GM12878 (cell line): ENCODE measurements around the gene SYT4.

Source experiments
- ASH2L ChIP-seq: fragments of 300-600, 200-600 bp; sonication (generic); IDR thresholded peaks from 2 replicates; pipeline ENCODE4 v1.6.1; 2017; ENCODE audit warnings: low read depth, mild to moderate bottlenecking, borderline replicate concordance
- CEBPB ChIP-seq, 2 experiments: fragments of 150-350 bp in 1 of 2; IDR thresholded peaks; 2 replicates each; pipeline ENCODE4 v1.6.1; 2012 to 2014; ENCODE audit warnings: low read depth in 2 of 2, low read length in 2 of 2, borderline replicate concordance in 1 of 2, inconsistent platforms in 1 of 2
- CTCF ChIP-seq, 3 experiments: IDR thresholded peaks in 2 of 3; conservative IDR thresholded peaks in 1 of 3; 2 replicates each; pipeline ENCODE4 v1.5.1; 2011; ENCODE audit warnings: low read depth in 3 of 3, low read length in 3 of 3, mild to moderate bottlenecking in 3 of 3, control low read depth in 2 of 3, moderate library complexity in 2 of 3, inconsistent platforms in 1 of 3, mixed read lengths in 1 of 3; ENCODE audit not compliant: control insufficient read depth in 2 of 3, insufficient read depth in 1 of 3; ENCODE audit errors: extremely low read depth in 1 of 3
- EZH2 ChIP-seq: IDR thresholded peaks from 2 replicates; pipeline ENCODE4 v1.6.1; 2012; ENCODE audit warnings: low read depth, mild to moderate bottlenecking, control low read depth, inconsistent platforms, low read length, borderline replicate concordance; ENCODE audit not compliant: control insufficient read depth
- NRF1 ChIP-seq: conservative IDR thresholded peaks from 2 replicates; pipeline ENCODE4 v1.6.1; 2011; ENCODE audit warnings: mild to moderate bottlenecking, low read depth, low read length, improper control_type of control experiment
- REST ChIP-seq: IDR thresholded peaks from 2 replicates; pipeline ENCODE4 v1.6.1; 2012; ENCODE audit warnings: mild to moderate bottlenecking, low read depth, low read length
- SRF ChIP-seq, 2 experiments: IDR thresholded peaks; 2 replicates each; pipeline ENCODE4 v1.6.1; 2011; ENCODE audit warnings: low read depth in 2 of 2, low read length in 2 of 2, mild to moderate bottlenecking in 1 of 2, moderate library complexity in 1 of 2
- ZNF622 ChIP-seq: fragments of 450-650 bp; IDR thresholded peaks from 2 replicates; pipeline ENCODE4 v1.6.1; 2017; ENCODE audit warnings: mild to moderate bottlenecking, inconsistent platforms

- TF ChIP-seq CTCF (IDR thresholded peaks at IDR 0.05 in 2 of 3, conservative IDR thresholded peaks at IDR 0.05 in 1 of 3; ENCODE audit: control insufficient read depth in 2 of 3, extremely low read depth in 1 of 3, insufficient read depth in 1 of 3, low read depth in 3 of 3, low read length in 3 of 3): no peak
- TF ChIP-seq ASH2L: no peak
- no peak for TF ChIP-seq CEBPB (IDR thresholded peaks at IDR 0.05; ENCODE audit: borderline replicate concordance in 1 of 2, low read depth in 2 of 2, low read length in 2 of 2)
- TF ChIP-seq EZH2: no peak
- TF ChIP-seq NRF1: no peak
- TF ChIP-seq ZNF622: no peak
- TF ChIP-seq SRF (IDR thresholded peaks at IDR 0.05; ENCODE audit: low read depth in 2 of 2, low read length in 2 of 2): no peak
- TF ChIP-seq REST: no peak
Measured at GRCh38 chr18:43322132-43322531, 44.8 kb upstream of the SYT4 start.
